Measurements from ENCODE around the gene XKR7.

XKR7 gene

GRCh38 chr20:31945319-31945718, 22.6 kb upstream of the XKR7 start:
- Histone ChIP-seq H3K27me3 (ENCODE audit: control insufficient read depth in 1 of 2, insufficient read depth in 2 of 2, low read length in 2 of 2) (no peaks in the 10 kb centered on the region), H3K4me1 (ENCODE audit: control insufficient read depth, insufficient read depth, low read length) (peaks cover 33% of the 10 kb centered on the region), H3K36me3 (ENCODE audit: control insufficient read depth in 2 of 2, insufficient read depth in 2 of 2, low read length in 2 of 2) (peaks cover 34 to 43% of the 10 kb centered on the region in 2 donors), H3K4me3 (ENCODE audit: low read length in 2 of 2) (no peak overlapping the region), H3K27ac (ENCODE audit: low read length) (no peak overlapping the region), H3K9me3 (ENCODE audit: control insufficient read depth in 2 of 2, low read length in 2 of 2) (peaks cover 0 to 4% of the 10 kb centered on the region in 2 donors), H3K9ac (ENCODE audit: low read length in 2 of 2) (no peak overlapping the region)

- Histone ChIP-seq H3K4me3 (ENCODE audit: low read length in 2 of 2) (no peak overlapping the region), H3K36me3 (ENCODE audit: control insufficient read depth in 2 of 2, insufficient read depth in 2 of 2, low read length in 2 of 2) (peaks cover 34 to 43% of the 10 kb centered on the region in 2 donors), H3K27ac (ENCODE audit: low read length) (no peak overlapping the region), H3K4me1 (ENCODE audit: control insufficient read depth, insufficient read depth, low read length) (peaks cover 38% of the 10 kb centered on the region), H3K9ac (ENCODE audit: low read length in 2 of 2) (no peak overlapping the region), H3K27me3 (ENCODE audit: control insufficient read depth in 1 of 2, insufficient read depth in 2 of 2, low read length in 2 of 2) (no peaks in the 10 kb centered on the region), H3K9me3 (ENCODE audit: control insufficient read depth in 2 of 2, low read length in 2 of 2) (peaks cover 0 to 4% of the 10 kb centered on the region in 2 donors)
Measured at GRCh38 chr20:31945785-31946184, 22.2 kb upstream of the XKR7 start.

DNA sequence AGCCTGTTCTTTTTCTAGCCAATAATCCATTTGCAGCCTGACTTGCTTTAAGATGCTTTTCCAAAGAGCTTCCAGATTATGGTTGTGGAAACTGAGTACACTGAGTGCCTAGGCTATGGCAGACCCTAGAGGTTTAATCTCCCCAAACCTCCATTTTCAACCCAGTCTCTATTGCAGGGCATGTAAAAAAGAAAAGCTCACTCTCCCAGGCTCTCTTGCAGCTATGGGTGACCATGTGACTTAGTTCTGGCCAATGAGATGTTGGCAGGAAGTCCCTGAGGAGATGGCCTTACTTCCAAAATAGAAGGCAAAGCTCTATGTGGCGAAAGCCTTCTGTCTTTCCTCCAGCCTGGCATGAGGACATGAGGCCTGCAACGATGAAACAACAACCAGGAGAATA, 19.9 kb upstream of the XKR7 start:
- H3K9me3 ChIP-seq (ENCODE audit: control insufficient read depth in 2 of 2, low read length in 2 of 2) = peaks cover 0 to 4% of the 10 kb centered on the region in 2 donors
- H3K9ac ChIP-seq (ENCODE audit: low read length in 2 of 2) = no peak overlapping the region
- H3K4me1 ChIP-seq (ENCODE audit: control insufficient read depth, insufficient read depth, low read length) = peaks cover 33% of the 10 kb centered on the region
- no peaks in the 10 kb centered on the region for H3K27me3 ChIP-seq (ENCODE audit: control insufficient read depth in 1 of 2, insufficient read depth in 2 of 2, low read length in 2 of 2)
- no peak overlapping the region for H3K4me3 ChIP-seq (ENCODE audit: low read length in 2 of 2)
- H3K27ac ChIP-seq (ENCODE audit: low read length) = no peak overlapping the region
- H3K36me3 ChIP-seq (ENCODE audit: control insufficient read depth in 2 of 2, insufficient read depth in 2 of 2, low read length in 2 of 2) = peaks cover 34 to 43% of the 10 kb centered on the region in 2 donors

DNA sequence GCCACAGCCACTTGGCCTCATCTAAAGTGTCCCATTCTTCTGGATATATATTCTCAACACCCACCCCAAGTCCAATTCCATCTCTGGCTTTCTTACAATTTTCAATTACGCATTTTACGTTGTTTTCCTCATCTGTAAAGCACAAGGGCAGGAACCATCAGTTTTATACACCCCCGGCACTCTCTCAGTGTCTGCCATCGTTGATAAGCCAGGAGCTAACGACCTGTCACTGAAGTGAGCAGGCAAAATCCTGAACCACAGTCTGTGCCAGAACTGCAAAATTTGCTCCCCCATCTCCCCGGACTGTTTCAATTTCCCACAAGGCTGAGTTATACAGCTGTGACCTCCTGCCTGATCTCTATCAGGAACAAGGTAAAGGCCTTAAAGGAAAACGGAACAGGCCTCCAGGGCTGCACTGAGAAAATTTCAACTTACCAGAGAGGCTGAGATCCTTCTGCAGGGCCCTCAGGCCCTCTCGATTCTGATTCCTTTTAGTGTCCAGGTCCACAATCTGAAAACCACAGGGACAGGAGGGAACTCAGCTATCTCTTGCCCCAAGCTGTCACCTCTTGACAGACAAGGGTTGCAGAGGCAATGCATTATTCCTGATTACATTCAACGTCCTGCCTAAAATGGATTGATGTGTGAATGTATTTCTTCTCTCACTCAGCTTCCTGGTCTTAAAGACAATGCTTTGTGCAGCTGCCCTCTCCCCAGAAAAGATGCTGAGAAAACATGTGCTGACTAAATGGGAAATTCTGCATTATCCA, 17.9 kb upstream of the XKR7 start:
- H3K36me3 ChIP-seq (ENCODE audit: control insufficient read depth in 2 of 2, insufficient read depth in 2 of 2, low read length in 2 of 2) = peaks cover 29 to 36% of the 10 kb centered on the region in 2 donors
- peaks cover 0 to 1% of the 10 kb centered on the region in 2 donors for H3K27me3 ChIP-seq (ENCODE audit: control insufficient read depth in 1 of 2, insufficient read depth in 2 of 2, low read length in 2 of 2)
- peaks cover 21% of the 10 kb centered on the region for H3K4me1 ChIP-seq (ENCODE audit: control insufficient read depth, insufficient read depth, low read length)
- peak overlapping the region; percentile 94 to 97 for H3K9ac ChIP-seq (ENCODE audit: low read length in 2 of 2)
- H3K9me3 ChIP-seq (ENCODE audit: control insufficient read depth in 2 of 2, low read length in 2 of 2) = peaks cover 0 to 4% of the 10 kb centered on the region in 2 donors
- peak overlapping the region in 1 of 2 donors; percentile 35 for H3K4me3 ChIP-seq (ENCODE audit: low read length in 2 of 2)
- no peak overlapping the region for H3K27ac ChIP-seq (ENCODE audit: low read length)

DNA sequence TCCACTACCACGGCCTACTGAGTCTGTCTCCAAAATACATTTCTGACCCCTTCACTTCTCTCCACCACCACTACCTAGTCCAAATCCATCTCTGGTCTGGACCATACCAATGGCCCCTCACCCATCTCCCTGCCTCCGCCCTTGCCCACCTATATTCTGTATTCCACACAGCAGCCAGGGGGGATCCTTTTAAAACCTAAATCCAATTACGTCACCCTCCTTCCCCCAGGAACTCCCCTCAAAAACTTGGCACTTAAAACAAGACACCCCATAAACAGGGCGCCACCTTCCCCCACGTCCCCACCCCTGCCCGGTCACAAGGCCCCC, 16.8 kb upstream of the XKR7 start:
- Histone ChIP-seq H3K4me1 (ENCODE audit: control insufficient read depth, insufficient read depth, low read length) (peaks cover 15% of the 10 kb centered on the region), H3K9ac (ENCODE audit: low read length in 2 of 2) (peak overlapping the region; percentile 94 to 97), H3K27me3 (ENCODE audit: control insufficient read depth in 1 of 2, insufficient read depth in 2 of 2, low read length in 2 of 2) (peaks cover 0 to 2% of the 10 kb centered on the region in 2 donors), H3K36me3 (ENCODE audit: control insufficient read depth in 2 of 2, insufficient read depth in 2 of 2, low read length in 2 of 2) (peaks cover 23 to 26% of the 10 kb centered on the region in 2 donors), H3K9me3 (ENCODE audit: control insufficient read depth in 2 of 2, low read length in 2 of 2) (peaks cover 0 to 4% of the 10 kb centered on the region in 2 donors), H3K27ac (ENCODE audit: low read length) (no peak overlapping the region), H3K4me3 (ENCODE audit: low read length in 2 of 2) (peak overlapping the region; percentile 93 to 95)

- H3K36me3 ChIP-seq (ENCODE audit: control insufficient read depth in 2 of 2, insufficient read depth in 2 of 2, low read length in 2 of 2) = peaks cover 20 to 22% of the 10 kb centered on the region in 2 donors
- peak within 1 kb of the TSS; percentile 93 to 95 for H3K4me3 ChIP-seq (ENCODE audit: low read length in 2 of 2)
- peaks cover 0 to 4% of the 10 kb centered on the region in 2 donors for H3K9me3 ChIP-seq (ENCODE audit: control insufficient read depth in 2 of 2, low read length in 2 of 2)
- H3K27me3 ChIP-seq (ENCODE audit: control insufficient read depth in 1 of 2, insufficient read depth in 2 of 2, low read length in 2 of 2) = peaks cover 0 to 5% of the 10 kb centered on the region in 2 donors
- H3K27ac ChIP-seq (ENCODE audit: low read length) = no peak within 1 kb of the TSS
- peak within 1 kb of the TSS; percentile 94 to 97 for H3K9ac ChIP-seq (ENCODE audit: low read length in 2 of 2)
- peaks cover 15% of the 10 kb centered on the region for H3K4me1 ChIP-seq (ENCODE audit: control insufficient read depth, insufficient read depth, low read length)
Measured at GRCh38 chr20:31951530-31952453, 16.2 kb upstream of the XKR7 start, which contains the start of gene PDRG1. Gene PDRG1 (minus strand): TSS chr20:31952046. CDS start chr20:31951961, 85 bp downstream.

DNA sequence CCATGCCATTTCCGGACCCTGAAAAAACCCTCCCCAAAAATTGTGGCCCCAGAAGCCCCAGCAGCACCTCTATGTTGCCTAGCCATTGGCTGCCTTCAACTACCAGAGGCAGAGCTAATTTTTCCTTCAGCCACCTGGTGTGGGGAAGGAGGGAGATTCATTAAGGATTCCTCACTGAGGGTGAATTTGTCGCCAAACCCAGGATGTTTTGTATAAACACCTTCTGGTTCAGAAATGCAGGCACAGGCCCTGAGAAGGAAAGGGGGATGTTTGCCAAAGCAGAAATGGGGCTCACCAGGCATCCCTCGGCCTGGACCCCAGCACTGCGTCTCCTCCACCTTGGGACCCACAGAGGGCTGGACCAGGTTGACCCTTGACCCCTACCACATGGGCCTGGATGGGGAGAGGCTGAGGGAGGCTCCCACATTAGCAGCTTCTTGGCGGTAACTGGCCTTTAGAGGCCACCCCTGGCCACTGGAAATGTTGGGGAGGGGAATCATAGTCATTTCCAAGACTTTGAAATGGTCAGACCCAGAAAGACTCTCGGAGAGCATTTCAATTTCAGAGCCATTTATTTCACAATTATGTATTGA, 14.3 kb upstream of the XKR7 start:
- Histone ChIP-seq H3K4me1 (ENCODE audit: control insufficient read depth, insufficient read depth, low read length) (peaks cover 15% of the 10 kb centered on the region), H3K9ac (ENCODE audit: low read length in 2 of 2) (no peak overlapping the region), H3K27me3 (ENCODE audit: control insufficient read depth in 1 of 2, insufficient read depth in 2 of 2, low read length in 2 of 2) (peaks cover 0 to 5% of the 10 kb centered on the region in 2 donors), H3K4me3 (ENCODE audit: low read length in 2 of 2) (no peak overlapping the region), H3K9me3 (ENCODE audit: control insufficient read depth in 2 of 2, low read length in 2 of 2) (no peaks in the 10 kb centered on the region), H3K27ac (ENCODE audit: low read length) (no peak overlapping the region), H3K36me3 (ENCODE audit: control insufficient read depth in 2 of 2, insufficient read depth in 2 of 2, low read length in 2 of 2) (peaks cover 3 to 4% of the 10 kb centered on the region in 2 donors)

DNA sequence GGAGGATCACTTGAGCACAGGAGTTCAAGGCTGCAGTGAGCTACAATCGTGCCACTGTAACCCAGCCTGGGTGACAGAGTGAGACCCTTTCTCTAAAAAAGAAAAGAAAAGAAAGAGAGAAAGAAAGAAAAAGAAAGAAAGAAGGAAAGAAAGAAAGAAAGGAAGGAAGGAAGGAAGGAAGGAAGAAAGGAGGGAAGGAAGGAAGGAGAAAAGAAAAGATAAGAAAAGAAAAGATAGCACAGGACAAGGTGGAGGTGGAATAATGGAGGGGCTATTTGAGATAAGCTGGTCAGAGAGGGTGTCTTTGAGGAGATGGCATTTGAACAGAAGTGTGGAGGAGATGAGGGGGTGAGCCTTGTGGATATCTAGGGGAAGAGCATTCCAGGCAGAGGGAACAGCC, 13.5 kb upstream of the XKR7 start:
- no peaks in the 10 kb centered on the region for H3K9me3 ChIP-seq (ENCODE audit: control insufficient read depth in 2 of 2, low read length in 2 of 2)
- no peak overlapping the region for H3K4me3 ChIP-seq (ENCODE audit: low read length in 2 of 2)
- peaks cover 0 to 8% of the 10 kb centered on the region in 2 donors for H3K27me3 ChIP-seq (ENCODE audit: control insufficient read depth in 1 of 2, insufficient read depth in 2 of 2, low read length in 2 of 2)
- H3K27ac ChIP-seq (ENCODE audit: low read length) = no peak overlapping the region
- H3K4me1 ChIP-seq (ENCODE audit: control insufficient read depth, insufficient read depth, low read length) = peaks cover 15% of the 10 kb centered on the region
- H3K9ac ChIP-seq (ENCODE audit: low read length in 2 of 2) = no peak overlapping the region
- peaks cover 0 to 2% of the 10 kb centered on the region in 2 donors for H3K36me3 ChIP-seq (ENCODE audit: control insufficient read depth in 2 of 2, insufficient read depth in 2 of 2, low read length in 2 of 2)

DNA sequence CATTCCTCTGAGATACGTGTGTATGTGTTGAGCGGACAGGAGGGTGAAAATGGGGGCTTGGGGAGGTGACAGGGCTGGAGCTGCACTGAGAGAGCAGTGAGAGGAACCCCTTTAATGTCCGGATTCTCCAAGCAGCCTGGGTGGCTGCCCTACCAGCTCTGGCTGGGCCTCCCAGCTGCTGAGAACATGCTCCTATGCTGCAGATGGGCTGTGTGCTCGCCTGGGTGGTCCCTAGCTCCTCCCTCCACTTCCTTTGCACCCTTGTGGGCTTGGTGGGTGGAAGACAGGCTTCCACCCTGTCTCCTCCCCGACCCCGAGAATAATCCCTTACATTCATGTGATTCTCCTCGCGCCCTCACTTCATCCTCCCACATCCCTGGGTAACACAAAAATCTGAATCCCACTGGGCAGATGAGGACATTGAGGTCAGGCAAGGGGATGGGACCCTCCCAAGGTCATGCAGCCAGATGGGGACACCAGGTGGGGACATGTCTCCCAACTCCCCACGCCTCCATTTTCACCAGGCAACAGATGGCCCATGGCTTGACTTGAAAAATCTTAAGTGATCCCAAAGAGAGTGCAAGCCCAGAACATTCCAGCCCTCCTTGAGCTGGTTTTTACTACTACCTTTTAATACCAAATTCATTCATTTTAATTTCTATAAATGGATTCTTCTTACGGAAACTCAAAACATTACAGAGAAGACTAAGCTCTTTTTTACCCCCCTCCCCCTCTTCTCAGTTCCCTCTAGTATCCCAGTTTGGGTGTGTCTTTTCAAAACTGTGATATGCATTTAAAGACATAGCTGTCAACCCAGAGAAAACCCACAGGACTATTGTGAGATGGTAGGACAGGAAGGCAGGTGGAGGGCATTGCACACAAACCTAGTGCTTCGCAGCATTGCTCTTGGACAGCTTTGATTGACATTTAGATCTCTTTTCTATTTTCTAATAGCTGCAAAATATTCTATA, 11.1 kb upstream of the XKR7 start:
- Histone ChIP-seq H3K36me3 (ENCODE audit: control insufficient read depth in 2 of 2, insufficient read depth in 2 of 2, low read length in 2 of 2) (no peaks in the 10 kb centered on the region), H3K27me3 (ENCODE audit: control insufficient read depth in 1 of 2, insufficient read depth in 2 of 2, low read length in 2 of 2) (peaks cover 0 to 8% of the 10 kb centered on the region in 2 donors), H3K4me3 (ENCODE audit: low read length in 2 of 2) (no peak overlapping the region), H3K9me3 (ENCODE audit: control insufficient read depth in 2 of 2, low read length in 2 of 2) (no peaks in the 10 kb centered on the region), H3K27ac (ENCODE audit: low read length) (no peak overlapping the region), H3K4me1 (ENCODE audit: control insufficient read depth, insufficient read depth, low read length) (no peaks in the 10 kb centered on the region), H3K9ac (ENCODE audit: low read length in 2 of 2) (no peak overlapping the region)

Data from stomach smooth muscle (tissue), 2 donors.